Astrocyte (in vitro differentiated cells and primary cell): ENCODE results near the gene ASTN1. TPM values are rescaled to one million over a fixed set of nuclear protein-coding genes. Genes with fewer than 3 reads are reported as not detected.

ENCODE experiments used
- DNase-seq: peaks from one replicate; pipeline ENCODE4 v3.0.0-alpha.2; 2010; ENCODE audit warnings: low read depth
- FAIRE-seq: peaks from 2 replicates; lab custom pipeline; 2011; peaks lifted over from hg19 to GRCh38; lab: Jason Lieb, UNC
- H2AFZ ChIP-seq: 2 replicates; pipeline ENCODE4 v1.6.0; 2012; ENCODE audit warnings: low read depth, low read length, inconsistent platforms
- H3K27ac ChIP-seq: 2 replicates; pipeline ENCODE4 v1.5.1; 2011; ENCODE audit warnings: low read depth, low read length, inconsistent platforms
- H3K27me3 ChIP-seq: 2 replicates; pipeline ENCODE4 v1.6.0; 2011; ENCODE audit warnings: low read length, inconsistent platforms; ENCODE audit not compliant: insufficient read depth
- H3K36me3 ChIP-seq: 2 replicates; pipeline ENCODE4 v1.5.1; 2011; ENCODE audit warnings: low read length, inconsistent platforms; ENCODE audit not compliant: insufficient read depth
- H3K4me1 ChIP-seq: 2 replicates; pipeline ENCODE4 v1.5.1; 2011; ENCODE audit warnings: low read length, inconsistent platforms; ENCODE audit not compliant: insufficient read depth
- H3K4me2 ChIP-seq: 2 replicates; pipeline ENCODE4 v1.6.0; 2012; ENCODE audit warnings: low read length, inconsistent platforms
- H3K4me3 ChIP-seq: 2 replicates; pipeline ENCODE4 v1.5.1; 2011; ENCODE audit warnings: low read depth, mild to moderate bottlenecking, low read length, inconsistent platforms; ENCODE audit not compliant: insufficient read depth
- H3K79me2 ChIP-seq: 2 replicates; pipeline ENCODE4 v1.6.0; 2012; ENCODE audit warnings: mild to moderate bottlenecking, low read length, inconsistent platforms; ENCODE audit not compliant: insufficient read depth
- H3K9ac ChIP-seq: 2 replicates; pipeline ENCODE4 v1.6.0; 2012; ENCODE audit warnings: mild to moderate bottlenecking, low read length, inconsistent platforms
- H3K9me3 ChIP-seq: 2 replicates; pipeline ENCODE4 v1.5.1; 2012; ENCODE audit warnings: low read depth, mild to moderate bottlenecking, low read length, inconsistent platforms; ENCODE audit not compliant: insufficient read depth
- H4K20me1 ChIP-seq: 2 replicates; pipeline ENCODE4 v1.6.0; 2012; ENCODE audit warnings: low read length, inconsistent platforms; ENCODE audit not compliant: insufficient read depth
- H3K27ac Mint-ChIP-seq: one replicate; pipeline ENCODE4 v1.8.0; 2021; ENCODE audit warnings: mild to moderate bottlenecking, mixed read lengths; ENCODE audit not compliant: unreplicated experiment
- H3K27me3 Mint-ChIP-seq: one replicate; pipeline ENCODE4 v1.8.0; 2021; ENCODE audit warnings: low read depth, mixed read lengths; ENCODE audit not compliant: unreplicated experiment
- H3K36me3 Mint-ChIP-seq: one replicate; pipeline ENCODE4 v1.8.0; 2021; ENCODE audit warnings: low read depth, mixed read lengths; ENCODE audit not compliant: unreplicated experiment
- H3K4me1 Mint-ChIP-seq: one replicate; pipeline ENCODE4 v1.8.0; 2021; ENCODE audit warnings: low read depth, mixed read lengths; ENCODE audit not compliant: unreplicated experiment
- H3K4me3 Mint-ChIP-seq: one replicate; pipeline ENCODE4 v1.8.0; 2021; ENCODE audit warnings: mild to moderate bottlenecking, moderate library complexity, mixed read lengths; ENCODE audit not compliant: unreplicated experiment
- H3K9me3 Mint-ChIP-seq: one replicate; pipeline ENCODE4 v1.8.0; 2021; ENCODE audit warnings: mild to moderate bottlenecking, mixed read lengths; ENCODE audit not compliant: unreplicated experiment
- EZH2 ChIP-seq: IDR thresholded peaks from 2 replicates; pipeline ENCODE4 v1.6.1; 2012; ENCODE audit warnings: mild to moderate bottlenecking, low read length, inconsistent platforms; ENCODE audit not compliant: insufficient read depth
- total RNA-seq: library from RNA; stranded (reverse); gene quantifications from 2 replicates; pipeline ENCODE4 v1.2.1, GENCODE V29; 2021
- TF ChIP-seq, protein P1 (sequence below): IDR thresholded peaks from 2 replicates; pipeline ENCODE4 v1.5.1; 2011; ENCODE audit warnings: low read depth, mild to moderate bottlenecking, inconsistent platforms, low read length, moderate library complexity; ENCODE audit not compliant: insufficient read depth

Gene ASTN1
- total RNA-seq, 1 donor from 2014 or later, result 0.50 TPM

DNA sequence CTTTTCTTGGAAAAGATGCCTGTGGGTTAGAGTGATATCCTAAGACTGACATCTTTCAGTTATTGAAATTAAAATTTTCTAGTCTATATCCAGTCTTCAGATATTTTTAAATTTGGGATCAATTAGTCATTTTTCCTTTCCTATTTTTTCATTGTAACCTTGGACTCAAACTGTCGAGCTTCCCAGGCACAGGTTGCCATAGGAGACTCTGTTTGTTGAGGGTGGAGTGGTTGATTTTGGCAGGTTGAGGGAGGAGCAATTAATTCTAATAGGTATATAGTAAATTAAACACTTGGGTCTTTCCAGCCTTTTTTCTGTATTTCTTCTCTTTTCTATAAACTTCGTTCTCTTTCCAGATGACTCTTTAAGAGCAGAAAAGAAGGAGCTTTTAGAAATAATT lies 326.8 kb downstream of the ASTN1 start:
- FAIRE-seq, result no peak
- no peaks in the 10 kb centered on the region for H3K36me3 Mint-ChIP-seq

DNA sequence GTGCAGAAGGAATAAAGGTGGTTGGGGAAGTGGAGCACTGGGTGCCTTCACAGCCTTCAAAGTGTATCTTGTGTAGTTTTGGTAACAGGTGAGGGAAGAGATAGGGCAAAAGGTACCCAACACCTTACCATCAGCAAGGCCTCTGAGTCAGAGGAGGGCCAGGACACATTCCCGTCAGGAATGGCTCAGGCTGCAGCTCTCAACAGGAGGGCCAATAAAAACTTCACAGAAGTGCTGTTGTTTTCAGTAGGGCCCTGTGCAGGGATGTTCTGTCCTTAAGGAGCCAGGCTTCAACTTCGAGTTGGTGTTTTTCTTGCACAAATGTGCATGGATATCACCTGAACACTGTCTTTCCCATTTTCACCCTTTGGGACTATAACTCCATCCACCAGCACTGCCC lies 333.4 kb downstream of the ASTN1 start:
- Mint-ChIP-seq H3K27ac (no peak overlapping the region), H3K27me3 (peaks cover 3% of the 10 kb centered on the region), H3K4me3 (no peak overlapping the region), H3K36me3 (peaks cover 4% of the 10 kb centered on the region), H3K9me3 (no peaks in the 10 kb centered on the region), H3K4me1 (no peaks in the 10 kb centered on the region)
- Histone ChIP-seq H3K27ac (no peak overlapping the region), H3K79me2 (no peaks in the 10 kb centered on the region), H3K4me1 (no peaks in the 10 kb centered on the region), H2AFZ (no peak overlapping the region), H3K27me3 (no peaks in the 10 kb centered on the region), H4K20me1 (no peaks in the 10 kb centered on the region), H3K4me2 (no peak overlapping the region), H3K36me3 (no peaks in the 10 kb centered on the region), H3K4me3 (no peak overlapping the region), H3K9ac (no peak overlapping the region), H3K9me3 (no peaks in the 10 kb centered on the region)
- DNase-seq (no peak), FAIRE-seq (no peak)
- TF ChIP-seq, protein P1, sequence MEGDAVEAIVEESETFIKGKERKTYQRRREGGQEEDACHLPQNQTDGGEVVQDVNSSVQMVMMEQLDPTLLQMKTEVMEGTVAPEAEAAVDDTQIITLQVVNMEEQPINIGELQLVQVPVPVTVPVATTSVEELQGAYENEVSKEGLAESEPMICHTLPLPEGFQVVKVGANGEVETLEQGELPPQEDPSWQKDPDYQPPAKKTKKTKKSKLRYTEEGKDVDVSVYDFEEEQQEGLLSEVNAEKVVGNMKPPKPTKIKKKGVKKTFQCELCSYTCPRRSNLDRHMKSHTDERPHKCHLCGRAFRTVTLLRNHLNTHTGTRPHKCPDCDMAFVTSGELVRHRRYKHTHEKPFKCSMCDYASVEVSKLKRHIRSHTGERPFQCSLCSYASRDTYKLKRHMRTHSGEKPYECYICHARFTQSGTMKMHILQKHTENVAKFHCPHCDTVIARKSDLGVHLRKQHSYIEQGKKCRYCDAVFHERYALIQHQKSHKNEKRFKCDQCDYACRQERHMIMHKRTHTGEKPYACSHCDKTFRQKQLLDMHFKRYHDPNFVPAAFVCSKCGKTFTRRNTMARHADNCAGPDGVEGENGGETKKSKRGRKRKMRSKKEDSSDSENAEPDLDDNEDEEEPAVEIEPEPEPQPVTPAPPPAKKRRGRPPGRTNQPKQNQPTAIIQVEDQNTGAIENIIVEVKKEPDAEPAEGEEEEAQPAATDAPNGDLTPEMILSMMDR, result no peak
- no peak for TF ChIP-seq EZH2

More for the DNA sequence above, 326.8 kb downstream of the ASTN1 start:
- Histone ChIP-seq H3K27ac (no peak overlapping the region), H3K4me3 (no peak overlapping the region), H3K36me3 (no peaks in the 10 kb centered on the region), H3K4me1 (no peaks in the 10 kb centered on the region), H3K79me2 (no peaks in the 10 kb centered on the region), H4K20me1 (no peaks in the 10 kb centered on the region), H3K9me3 (no peaks in the 10 kb centered on the region), H3K9ac (no peak overlapping the region), H2AFZ (no peak overlapping the region), H3K27me3 (no peaks in the 10 kb centered on the region), H3K4me2 (no peak overlapping the region)
- Mint-ChIP-seq H3K9me3 (no peaks in the 10 kb centered on the region), H3K4me3 (no peak overlapping the region), H3K27ac (no peak overlapping the region), H3K27me3 (peaks cover 12% of the 10 kb centered on the region), H3K4me1 (no peaks in the 10 kb centered on the region)
- TF ChIP-seq, protein P1, result no peak
- TF ChIP-seq EZH2, result no peak
- DNase-seq, result no peak

DNA sequence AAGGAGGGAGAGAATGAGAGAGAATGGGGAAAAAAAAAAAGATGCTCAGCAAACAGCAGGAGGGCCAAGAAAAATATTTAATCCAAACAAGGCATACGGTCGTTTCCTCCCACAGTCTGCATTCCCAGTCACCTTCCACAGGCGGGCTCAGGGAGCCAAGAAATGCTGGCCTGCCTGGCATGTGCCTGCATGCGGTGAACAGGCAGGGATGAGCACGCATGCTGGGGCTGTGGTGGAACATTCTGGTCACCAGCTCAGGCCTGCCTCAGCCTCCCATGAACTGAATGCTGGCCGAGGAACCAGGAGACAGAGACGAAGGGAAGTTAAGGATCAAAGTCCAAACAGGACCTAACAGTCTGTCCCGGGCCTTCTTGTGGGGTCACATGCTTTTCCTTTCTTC lies 335.3 kb downstream of the ASTN1 start:
- Histone ChIP-seq H4K20me1 (no peaks in the 10 kb centered on the region), H3K9ac (no peak overlapping the region), H3K4me2 (no peak overlapping the region), H3K4me3 (no peak overlapping the region), H2AFZ (no peak overlapping the region), H3K27me3 (no peaks in the 10 kb centered on the region), H3K4me1 (no peaks in the 10 kb centered on the region), H3K9me3 (no peaks in the 10 kb centered on the region), H3K36me3 (no peaks in the 10 kb centered on the region), H3K27ac (no peak overlapping the region), H3K79me2 (no peaks in the 10 kb centered on the region)
- TF ChIP-seq, protein P1, result no peak
- no peak for TF ChIP-seq EZH2
- Mint-ChIP-seq H3K27ac (peak overlapping the region; percentile 68), H3K4me3 (no peak overlapping the region), H3K36me3 (peaks cover 4% of the 10 kb centered on the region), H3K4me1 (no peaks in the 10 kb centered on the region), H3K9me3 (no peaks in the 10 kb centered on the region), H3K27me3 (no peaks in the 10 kb centered on the region)
- FAIRE-seq (no peak), DNase-seq (no peak)
